Fibroblast of skin of abdomen (primary cell): ENCODE results near the gene QKI.
A peak's percentile ranks its signal among the peaks of the same experiment; 100 is the strongest.

Source experiments
- DNase-seq: peaks from one replicate; pipeline ENCODE4 v3.0.0-alpha.2; 2013

QKI gene

GRCh38 chr6:163620101-163620500 is 205.6 kb downstream of the QKI start:
- DNase-seq, result no peak

DNA sequence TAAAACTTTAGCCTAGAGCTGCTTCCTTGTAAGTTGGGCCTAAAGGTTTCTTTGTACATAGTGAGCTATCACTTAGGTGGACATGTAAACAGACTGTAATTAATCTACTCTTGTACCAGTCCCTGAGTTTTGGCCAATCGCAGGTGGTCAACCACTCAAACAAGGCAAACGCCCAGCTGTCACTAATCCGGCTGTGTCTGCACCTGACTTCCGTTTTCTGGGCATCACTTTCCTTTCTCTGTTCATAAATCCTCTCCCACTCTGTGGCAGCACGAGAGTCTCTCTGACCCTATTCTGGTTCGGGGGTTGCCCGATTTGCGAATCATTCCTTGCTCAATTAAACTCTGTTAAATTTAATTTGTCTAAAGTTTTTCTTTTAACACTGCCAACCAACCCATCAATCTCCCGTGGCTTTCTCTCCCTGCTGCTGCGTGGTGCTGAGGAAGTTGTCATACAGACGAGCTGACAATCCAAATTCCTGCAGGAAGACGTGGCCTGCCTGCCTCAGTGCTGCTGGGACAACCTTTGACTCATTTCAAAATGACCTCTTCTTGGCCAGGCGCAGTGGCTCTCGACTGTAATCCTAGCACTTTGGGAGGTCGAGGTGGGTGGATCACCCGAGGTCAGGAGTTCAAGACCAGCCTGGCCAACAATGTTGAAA is 206.3 kb downstream of the QKI start:
- peak; percentile 8 for DNase-seq

GRCh38 chr6:163625265-163625664 is 210.7 kb downstream of the QKI start:
- no peak for DNase-seq

DNA sequence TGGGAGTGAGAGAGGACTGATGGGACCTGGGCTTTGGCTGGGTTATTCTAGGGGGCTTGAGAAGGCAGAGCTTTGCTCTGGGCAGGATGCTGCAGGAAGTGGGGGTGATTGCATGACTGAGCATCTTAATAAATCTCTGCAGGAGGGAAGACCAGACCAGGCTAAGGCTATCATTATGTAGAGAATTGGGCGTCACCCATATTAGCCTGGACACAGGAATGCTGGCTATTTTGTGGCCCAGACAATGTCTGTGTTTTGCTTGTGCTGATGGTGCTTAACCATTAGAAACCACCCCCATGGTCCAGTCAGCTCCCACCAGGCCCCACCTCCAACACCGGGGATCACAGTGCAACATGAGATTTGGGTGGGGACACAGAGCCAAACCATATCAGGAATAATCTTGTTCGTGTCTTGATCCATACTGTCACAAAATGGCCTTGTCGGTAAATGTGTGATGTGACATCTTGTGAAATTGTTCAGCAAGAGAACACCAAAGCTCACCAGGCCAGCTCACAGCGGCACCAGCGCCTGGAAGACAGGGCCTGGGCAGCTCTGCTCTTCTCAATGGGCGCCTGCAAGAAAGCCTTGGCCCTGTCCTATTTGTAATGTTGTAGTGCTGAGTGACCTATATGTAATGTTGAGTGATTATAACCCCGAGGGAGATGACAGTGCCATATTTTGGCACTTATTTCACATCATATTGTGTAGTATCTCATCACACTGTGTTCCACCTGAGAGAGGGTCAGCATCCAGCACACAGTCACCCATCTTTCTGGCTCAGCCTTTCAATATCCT is 211.8 kb downstream of the QKI start:
- DNase-seq, result peak; percentile 61

DNA sequence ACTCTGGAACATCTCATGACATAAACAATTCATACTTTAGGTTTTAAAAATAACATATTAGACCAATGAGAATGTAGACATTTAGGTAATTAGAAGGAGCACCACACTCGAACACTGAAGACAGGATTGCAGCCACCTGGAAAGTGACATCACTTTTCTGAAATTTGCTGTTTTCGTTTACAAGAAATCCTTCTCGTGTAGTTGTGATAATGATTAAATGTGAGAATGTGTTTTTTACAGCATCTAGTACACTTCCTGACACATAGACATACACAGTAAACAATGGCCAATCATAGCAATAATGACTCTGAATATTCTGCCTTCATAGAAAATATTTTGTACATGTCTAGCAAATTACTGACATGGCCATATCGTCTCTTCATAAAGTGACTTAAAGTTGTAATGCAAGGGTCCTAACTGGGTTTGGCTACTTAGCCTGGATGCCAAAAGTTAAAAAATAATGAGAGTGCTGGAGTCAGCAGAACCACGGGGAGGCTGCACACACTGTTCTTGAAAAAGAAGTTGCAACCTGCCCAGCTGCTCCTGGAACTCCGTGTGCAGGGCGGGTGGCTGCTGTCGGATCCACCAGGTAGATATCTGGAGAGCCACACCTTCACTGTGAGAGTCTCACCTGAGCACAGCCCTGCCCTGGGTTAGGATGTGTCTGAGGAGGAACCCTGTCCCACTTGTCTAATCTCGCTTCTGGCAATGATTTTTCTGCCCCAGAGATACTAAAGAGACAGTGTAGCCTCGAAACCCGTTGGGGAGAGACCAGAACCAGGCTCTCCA is 212.9 kb downstream of the QKI start:
- no peak for DNase-seq
